ENCODE measurements around the gene NTRK3. TPM values are rescaled to one million over a fixed set of nuclear protein-coding genes. Genes with fewer than 3 reads are reported as not detected.

The NTRK3 gene
- total and polyA plus RNA-seq, 8 donors = 4.1 to 9.8 (median 7.4) TPM

DNA sequence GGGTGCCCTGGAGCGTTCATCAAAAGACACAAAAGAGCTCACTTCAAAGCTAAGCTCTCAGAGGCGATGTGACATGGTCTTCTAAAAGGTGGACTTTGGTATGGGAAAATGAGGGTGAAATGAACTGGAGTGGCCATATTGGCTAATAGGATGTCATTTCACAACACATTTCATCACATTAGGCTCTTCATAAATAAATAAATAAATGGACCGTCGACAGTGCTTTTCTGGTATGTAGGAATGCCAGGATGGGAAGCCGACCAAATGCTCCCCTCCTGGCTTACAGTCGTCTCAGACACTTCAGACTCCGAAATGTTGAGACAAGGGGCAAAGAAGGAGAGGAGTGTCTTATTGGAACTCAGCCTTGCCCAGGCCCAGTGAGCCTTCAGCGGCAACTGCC, 383.0 kb downstream of the NTRK3 start:
- Histone ChIP-seq H3K9me3 (no peaks in the 10 kb centered on the region), H3K4me1 (no peaks in the 10 kb centered on the region), H3K27ac (no peak overlapping the region), H3K36me3 (no peaks in the 10 kb centered on the region), H3K27me3 (no peaks in the 10 kb centered on the region), H3K4me3 (no peak overlapping the region)
- DNase-seq = no peak
- TF ChIP-seq, protein P1, sequence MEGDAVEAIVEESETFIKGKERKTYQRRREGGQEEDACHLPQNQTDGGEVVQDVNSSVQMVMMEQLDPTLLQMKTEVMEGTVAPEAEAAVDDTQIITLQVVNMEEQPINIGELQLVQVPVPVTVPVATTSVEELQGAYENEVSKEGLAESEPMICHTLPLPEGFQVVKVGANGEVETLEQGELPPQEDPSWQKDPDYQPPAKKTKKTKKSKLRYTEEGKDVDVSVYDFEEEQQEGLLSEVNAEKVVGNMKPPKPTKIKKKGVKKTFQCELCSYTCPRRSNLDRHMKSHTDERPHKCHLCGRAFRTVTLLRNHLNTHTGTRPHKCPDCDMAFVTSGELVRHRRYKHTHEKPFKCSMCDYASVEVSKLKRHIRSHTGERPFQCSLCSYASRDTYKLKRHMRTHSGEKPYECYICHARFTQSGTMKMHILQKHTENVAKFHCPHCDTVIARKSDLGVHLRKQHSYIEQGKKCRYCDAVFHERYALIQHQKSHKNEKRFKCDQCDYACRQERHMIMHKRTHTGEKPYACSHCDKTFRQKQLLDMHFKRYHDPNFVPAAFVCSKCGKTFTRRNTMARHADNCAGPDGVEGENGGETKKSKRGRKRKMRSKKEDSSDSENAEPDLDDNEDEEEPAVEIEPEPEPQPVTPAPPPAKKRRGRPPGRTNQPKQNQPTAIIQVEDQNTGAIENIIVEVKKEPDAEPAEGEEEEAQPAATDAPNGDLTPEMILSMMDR (IDR thresholded peaks at IDR 0.05) = no peak
- intact Hi-C loops (cut with DNase I) = no loop called here
- no peak for ATAC-seq

DNA sequence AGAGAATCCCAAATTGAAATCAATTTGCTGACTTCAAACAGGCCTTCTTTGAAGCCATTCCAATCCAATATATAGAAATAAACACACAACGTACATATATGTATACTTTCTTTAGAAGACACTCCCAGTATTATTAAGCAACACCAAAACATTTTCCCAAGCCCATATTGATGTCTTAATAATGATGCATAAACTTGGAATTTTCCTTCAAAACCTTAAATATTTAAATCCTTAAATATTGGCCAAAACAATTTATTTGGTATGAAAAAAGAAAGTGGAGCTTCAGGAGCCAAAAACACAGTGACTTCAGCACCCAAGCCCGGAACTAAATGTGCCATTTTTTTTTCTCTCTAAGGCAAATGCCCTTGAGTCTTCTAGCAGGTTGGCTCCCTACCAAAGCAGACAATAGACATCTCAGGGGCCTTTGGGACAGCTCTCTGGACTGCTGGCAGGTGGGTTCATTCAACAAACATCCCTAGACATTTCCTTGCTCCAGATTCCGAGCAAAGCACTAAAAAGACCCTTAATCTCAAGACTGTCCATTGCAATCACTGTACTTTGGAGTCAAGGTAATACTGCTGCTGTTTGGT, 384.7 kb downstream of the NTRK3 start:
- TF ChIP-seq, protein P1 (IDR thresholded peaks at IDR 0.05) = no peak
- intact Hi-C loops (cut with DNase I) = no loop called here

DNA sequence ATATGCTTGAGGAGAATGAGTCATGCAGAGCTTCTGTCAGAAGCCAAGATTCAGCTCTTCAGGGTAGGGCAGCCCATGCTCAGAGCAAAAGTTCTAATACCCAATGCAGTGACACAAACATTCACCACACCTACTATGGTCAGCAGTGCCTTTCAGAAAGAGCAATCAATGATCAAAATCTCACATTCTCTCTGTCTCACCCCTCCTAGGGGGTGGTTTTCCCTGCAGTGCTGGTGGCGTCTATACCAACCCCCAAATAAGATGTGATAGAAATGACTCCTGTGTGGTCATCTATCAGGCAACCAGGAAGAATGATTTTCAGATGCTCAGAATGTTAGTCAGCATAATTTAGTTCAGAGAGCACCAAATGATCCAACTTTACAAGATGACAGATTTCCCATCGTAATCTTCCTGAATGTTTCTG, 385.3 kb downstream of the NTRK3 start:
- ATAC-seq (no peak), DNase-seq (no peak)
- intact Hi-C loops (cut with DNase I) = no loop called here
- no peaks in the 10 kb centered on the region for H3K4me1 ChIP-seq
- TF ChIP-seq, protein P1 (IDR thresholded peaks at IDR 0.05) = no peak
- no peaks in the 10 kb centered on the region for H3K9me3 ChIP-seq
- no peaks in the 10 kb centered on the region for H3K27me3 ChIP-seq
- no peak overlapping the region for H3K27ac ChIP-seq
- H3K36me3 ChIP-seq = no peaks in the 10 kb centered on the region
- no peak overlapping the region for H3K4me3 ChIP-seq

More for the DNA sequence above, 384.7 kb downstream of the NTRK3 start:
- H3K9me3 ChIP-seq = no peaks in the 10 kb centered on the region
- H3K4me3 ChIP-seq = no peak overlapping the region
- H3K36me3 ChIP-seq = no peaks in the 10 kb centered on the region
- no peak overlapping the region for H3K27ac ChIP-seq
- DNase-seq (no peak), ATAC-seq (no peak)
- H3K27me3 ChIP-seq = no peaks in the 10 kb centered on the region
- H3K4me1 ChIP-seq = no peaks in the 10 kb centered on the region

DNA sequence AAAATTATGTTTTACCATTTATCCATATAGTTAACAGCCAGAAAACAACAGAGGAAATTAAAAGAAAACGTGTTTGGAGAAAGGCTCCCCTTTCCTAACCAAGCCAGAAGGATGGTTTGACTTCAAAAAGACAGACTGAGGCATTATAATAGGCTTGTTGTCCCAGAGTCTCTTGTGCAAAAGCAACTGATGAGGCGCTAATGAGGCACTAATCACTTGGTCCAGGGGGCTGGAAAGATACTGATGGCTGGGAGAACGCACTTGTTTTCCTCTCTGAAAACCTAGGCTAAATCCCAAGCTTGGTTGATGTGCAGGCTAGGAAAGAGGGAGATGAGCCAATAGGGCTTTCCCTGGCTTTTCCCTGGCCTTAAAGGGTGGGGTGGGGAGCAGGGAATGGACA, 389.6 kb downstream of the NTRK3 start:
- Histone ChIP-seq H3K4me1 (no peaks in the 10 kb centered on the region), H3K4me3 (no peak overlapping the region), H3K9me3 (no peaks in the 10 kb centered on the region), H3K27me3 (no peaks in the 10 kb centered on the region), H3K36me3 (no peaks in the 10 kb centered on the region), H3K27ac (no peak overlapping the region)
- DNase-seq (no peak), ATAC-seq (no peak)
- intact Hi-C loops (cut with DNase I) = no loop called here
- TF ChIP-seq, protein P1 (IDR thresholded peaks at IDR 0.05) = no peak

DNA sequence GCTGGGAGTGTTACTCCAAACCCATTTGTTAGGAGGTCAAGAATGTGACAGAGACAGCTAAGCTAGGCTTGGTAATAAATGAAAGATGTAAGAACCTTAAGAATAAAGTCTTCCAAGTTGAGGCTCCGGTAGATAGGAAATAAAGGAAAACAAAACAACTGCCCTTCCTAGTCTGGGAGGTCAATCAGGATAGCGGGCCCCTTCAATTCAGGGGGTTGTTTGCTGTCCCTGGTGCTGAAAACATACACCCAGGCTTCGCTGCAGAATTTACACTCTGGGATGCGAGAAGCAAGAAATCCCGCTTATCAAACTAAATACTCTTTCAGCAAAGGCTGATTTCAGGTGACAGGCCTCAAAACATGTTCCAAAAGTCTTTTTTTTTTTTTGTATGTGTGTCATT, 393.4 kb downstream of the NTRK3 start:
- Histone ChIP-seq H3K27me3 (no peaks in the 10 kb centered on the region), H3K36me3 (no peaks in the 10 kb centered on the region), H3K27ac (no peak overlapping the region), H3K4me1 (no peaks in the 10 kb centered on the region), H3K4me3 (no peak overlapping the region), H3K9me3 (no peaks in the 10 kb centered on the region)
- intact Hi-C loops (cut with DNase I) = no loop called here
- ATAC-seq (no peak), DNase-seq (peak in 2 of 4 donors; percentile 25 to 26)
- TF ChIP-seq, protein P1 (IDR thresholded peaks at IDR 0.05) = no peak
